GM12892 (cell line): ENCODE measurements around the gene RTRAF.

Experiments
- DNase-seq: peaks from one replicate; pipeline ENCODE4 v3.0.0; 2011; ENCODE audit not compliant: insufficient read length
- FAIRE-seq: peaks from 2 replicates; lab custom pipeline; 2011; peaks lifted over from hg19 to GRCh38; lab: Jason Lieb, UNC
- POLR2A ChIP-seq: IDR thresholded peaks from 2 replicates; pipeline ENCODE4 v1.6.1; 2011; ENCODE audit warnings: low read depth, low read length, control low read depth
- POLR2AphosphoS5 ChIP-seq: IDR thresholded peaks from 2 replicates; pipeline ENCODE4 v1.6.1; 2011; ENCODE audit warnings: low read depth, low read length, control low read depth
- TAF1 ChIP-seq: IDR thresholded peaks from 2 replicates; pipeline ENCODE4 v1.6.1; 2011; ENCODE audit warnings: low read depth, mild to moderate bottlenecking, control low read depth, low read length, borderline replicate concordance

RTRAF gene

DNA sequence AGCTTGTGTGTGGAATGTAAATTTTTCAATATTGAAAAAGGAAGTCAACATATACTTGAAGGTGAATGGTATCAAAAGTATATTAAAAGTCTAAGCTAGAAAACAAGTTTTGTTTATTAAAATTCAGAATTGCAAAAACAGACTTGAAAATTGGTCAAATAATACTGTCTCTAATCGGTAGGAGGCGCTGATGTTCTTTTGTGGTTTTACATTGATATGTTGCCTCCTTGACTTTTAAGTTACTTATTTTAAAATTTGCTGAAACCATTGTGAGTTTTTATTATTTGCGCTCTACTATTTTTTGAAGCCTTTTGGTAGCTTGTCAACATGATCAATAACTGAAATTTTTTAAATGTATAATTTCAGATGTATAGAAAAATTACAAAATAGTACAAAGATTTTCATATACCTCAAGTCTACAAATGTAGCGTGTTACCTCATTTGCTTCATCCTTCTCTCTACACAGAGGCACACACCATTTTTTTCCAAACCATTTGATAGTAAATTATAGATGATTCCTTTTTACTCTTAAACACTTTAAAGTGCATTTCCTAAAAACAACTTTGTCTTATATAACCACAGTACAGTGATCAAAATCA, 6.9 kb downstream of the RTRAF start:
- no peak for TF ChIP-seq POLR2A
- DNase-seq (no peak), FAIRE-seq (no peak)

DNA sequence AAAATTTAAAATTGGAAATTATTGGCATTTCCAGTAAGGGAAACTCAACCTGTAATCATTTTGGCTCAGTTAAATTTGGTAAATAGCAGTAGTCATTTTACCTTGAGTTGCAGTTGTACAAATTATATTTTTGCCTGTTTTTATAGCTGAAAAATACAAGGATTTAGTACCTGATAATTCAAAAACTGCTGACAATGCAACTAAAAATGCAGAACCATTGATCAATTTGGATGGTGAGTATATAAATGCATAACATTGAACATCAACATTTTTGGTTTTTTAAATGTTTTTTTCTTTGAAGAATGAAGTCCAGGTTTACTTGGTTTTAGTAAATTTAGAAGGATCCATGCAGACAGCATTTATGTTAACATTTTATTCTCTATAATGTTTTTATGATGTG, 9.0 kb downstream of the RTRAF start:
- no peak for FAIRE-seq
- TF ChIP-seq POLR2AphosphoS5 (no peak), TAF1 (no peak), POLR2A (no peak)
- DNase-seq = no peak

GRCh38 chr14:51999084-51999483, 9.7 kb downstream of the RTRAF start:
- FAIRE-seq = no peak
- TF ChIP-seq POLR2AphosphoS5 = no peak
- TF ChIP-seq TAF1 = no peak
- no peak for TF ChIP-seq POLR2A
- DNase-seq = no peak

DNA sequence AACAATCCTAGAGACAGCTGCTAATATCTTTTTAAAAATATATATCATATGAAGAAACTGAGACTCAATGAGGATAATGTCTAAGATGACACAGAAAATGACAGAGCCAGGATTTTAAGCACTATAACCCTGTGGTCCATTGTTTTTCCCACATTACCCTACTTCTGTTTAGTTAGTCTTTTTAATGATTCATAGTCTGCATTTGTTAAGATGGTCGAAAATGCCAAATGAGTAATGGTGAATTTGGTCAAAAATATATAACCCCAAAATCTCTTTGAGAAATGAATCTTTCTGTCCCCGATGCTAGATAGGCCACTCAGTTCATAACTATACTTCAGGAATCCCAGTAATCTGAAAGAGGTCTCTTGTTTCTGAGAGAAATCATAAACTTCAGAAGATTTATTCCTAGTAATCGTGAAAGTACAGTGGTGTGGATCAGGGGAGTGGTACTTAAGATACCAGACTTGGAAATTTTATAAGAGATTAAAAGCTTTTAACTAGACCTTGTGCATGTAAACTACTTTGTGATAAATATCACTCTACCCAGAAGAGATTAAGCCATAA, 10.8 kb downstream of the RTRAF start:
- TF ChIP-seq POLR2AphosphoS5 = no peak
- TF ChIP-seq TAF1 = no peak
- no peak for TF ChIP-seq POLR2A
- no peak for DNase-seq
- FAIRE-seq = no peak

DNA sequence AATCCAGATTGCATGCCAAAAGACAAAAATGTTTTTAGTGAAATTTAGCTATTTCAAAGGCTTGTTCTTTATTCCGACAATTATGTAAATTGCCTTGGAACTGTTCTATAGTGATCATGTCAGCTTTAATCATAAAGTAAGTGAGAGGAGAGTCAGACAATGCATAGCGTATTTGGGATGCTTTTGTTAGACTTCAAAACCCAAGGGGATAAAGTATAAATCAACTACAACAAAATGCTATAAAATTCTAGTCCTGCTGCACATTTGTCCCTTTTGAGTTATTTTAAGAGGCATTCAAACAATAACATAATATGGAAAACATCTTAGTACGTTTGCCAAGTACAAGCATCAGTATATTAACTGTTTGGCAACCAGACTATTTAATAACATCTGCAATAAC, 11.3 kb downstream of the RTRAF start:
- FAIRE-seq (no peak), DNase-seq (no peak)
- TF ChIP-seq POLR2A = no peak
- no peak for TF ChIP-seq POLR2AphosphoS5
- TF ChIP-seq TAF1 = no peak

GRCh38 chr14:52002542-52002941, 13.2 kb downstream of the RTRAF start:
- no peak for FAIRE-seq
- no peak for DNase-seq
- no peak for TF ChIP-seq POLR2AphosphoS5
- no peak for TF ChIP-seq TAF1

- FAIRE-seq = no peak
- TF ChIP-seq POLR2A = no peak
- TF ChIP-seq TAF1 = no peak
- no peak for TF ChIP-seq POLR2AphosphoS5
- DNase-seq = no peak
Observed at GRCh38 chr14:52003324-52003723, 14.0 kb downstream of the RTRAF start.

GRCh38 chr14:52005625-52006024, 16.3 kb downstream of the RTRAF start:
- FAIRE-seq (no peak), DNase-seq (no peak)
- TF ChIP-seq POLR2A (no peak), TAF1 (no peak), POLR2AphosphoS5 (no peak)

GRCh38 chr14:52006361-52006760, 17.0 kb downstream of the RTRAF start:
- no peak for DNase-seq
- no peak for FAIRE-seq
- TF ChIP-seq POLR2A = no peak
- TF ChIP-seq POLR2AphosphoS5 = no peak
- no peak for TF ChIP-seq TAF1

DNA sequence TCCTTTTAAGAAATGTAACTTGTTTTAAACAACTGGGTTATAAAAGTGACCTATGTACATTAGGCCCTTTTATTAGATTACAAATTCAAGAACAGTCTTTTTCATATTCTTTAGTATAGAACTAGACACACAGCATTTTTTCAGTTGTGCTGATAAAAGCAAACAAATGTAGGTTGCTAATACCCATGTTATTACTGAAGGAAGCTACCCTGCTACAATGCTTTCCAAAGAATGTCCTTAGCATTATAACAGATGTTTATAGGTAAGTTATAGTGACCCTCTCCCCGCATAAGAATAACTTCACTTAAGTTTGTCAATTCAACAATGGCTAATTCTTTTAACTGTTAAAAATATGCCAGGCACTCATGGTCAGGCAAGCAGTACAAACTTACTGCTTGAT, 17.9 kb downstream of the RTRAF start:
- FAIRE-seq (no peak), DNase-seq (no peak)
- TF ChIP-seq POLR2AphosphoS5 = no peak
- no peak for TF ChIP-seq TAF1
- no peak for TF ChIP-seq POLR2A

DNA sequence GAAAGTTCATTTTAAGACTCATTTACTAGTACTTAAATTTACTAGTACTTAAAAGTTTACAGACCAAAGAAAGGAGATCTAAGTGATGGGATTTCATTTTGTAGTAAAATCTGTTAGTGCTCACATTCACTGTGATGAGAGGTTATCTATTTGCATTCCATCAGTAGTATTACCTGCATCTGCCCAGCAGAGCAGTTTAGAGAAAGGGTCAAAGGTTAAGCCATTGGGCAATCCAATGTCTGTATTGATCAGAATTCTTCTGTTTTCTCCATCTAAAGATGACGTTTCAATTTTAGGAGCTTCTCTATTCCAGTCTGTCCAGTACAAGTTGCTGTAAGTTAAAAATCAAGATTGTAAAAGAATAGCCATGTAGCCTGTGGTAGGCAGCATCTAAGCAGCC, 18.3 kb downstream of the RTRAF start:
- DNase-seq (no peak), FAIRE-seq (no peak)
- TF ChIP-seq TAF1 (no peak), POLR2AphosphoS5 (no peak), POLR2A (no peak)

DNA sequence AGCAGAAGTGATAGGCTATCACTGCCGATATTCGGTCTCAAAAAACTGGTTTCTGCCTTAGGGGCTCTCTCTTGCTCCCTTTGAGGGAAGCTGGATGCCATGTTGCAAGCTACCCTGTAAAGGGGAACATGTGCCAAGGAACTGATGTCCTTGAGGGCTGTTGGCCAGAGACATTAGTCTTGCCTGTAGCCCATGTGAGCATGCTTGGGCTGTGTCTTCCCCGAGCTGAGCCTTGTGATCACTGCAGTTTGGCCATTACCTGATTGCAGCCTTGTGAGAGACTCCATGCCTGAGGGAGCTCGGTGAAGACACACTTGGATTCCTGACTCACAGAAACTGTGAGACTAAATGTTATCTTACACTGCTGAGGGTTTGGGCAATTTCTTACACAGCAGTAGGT, 18.8 kb downstream of the RTRAF start:
- no peak for FAIRE-seq
- no peak for DNase-seq
- no peak for TF ChIP-seq POLR2AphosphoS5
- no peak for TF ChIP-seq POLR2A
- TF ChIP-seq TAF1 = no peak
